HG02852 (cell line): ENCODE data around the gene UCHL5.

ENCODE experiments used
- ATAC-seq: cut with Tn5 transposase; IDR thresholded peaks from one replicate; pipeline ENCODE4 v1.9.1; 2021; ENCODE audit warnings: mild to moderate bottlenecking, moderate library complexity; ENCODE audit not compliant: unreplicated experiment

The UCHL5 gene, protein sequence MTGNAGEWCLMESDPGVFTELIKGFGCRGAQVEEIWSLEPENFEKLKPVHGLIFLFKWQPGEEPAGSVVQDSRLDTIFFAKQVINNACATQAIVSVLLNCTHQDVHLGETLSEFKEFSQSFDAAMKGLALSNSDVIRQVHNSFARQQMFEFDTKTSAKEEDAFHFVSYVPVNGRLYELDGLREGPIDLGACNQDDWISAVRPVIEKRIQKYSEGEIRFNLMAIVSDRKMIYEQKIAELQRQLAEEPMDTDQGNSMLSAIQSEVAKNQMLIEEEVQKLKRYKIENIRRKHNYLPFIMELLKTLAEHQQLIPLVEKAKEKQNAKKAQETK

DNA sequence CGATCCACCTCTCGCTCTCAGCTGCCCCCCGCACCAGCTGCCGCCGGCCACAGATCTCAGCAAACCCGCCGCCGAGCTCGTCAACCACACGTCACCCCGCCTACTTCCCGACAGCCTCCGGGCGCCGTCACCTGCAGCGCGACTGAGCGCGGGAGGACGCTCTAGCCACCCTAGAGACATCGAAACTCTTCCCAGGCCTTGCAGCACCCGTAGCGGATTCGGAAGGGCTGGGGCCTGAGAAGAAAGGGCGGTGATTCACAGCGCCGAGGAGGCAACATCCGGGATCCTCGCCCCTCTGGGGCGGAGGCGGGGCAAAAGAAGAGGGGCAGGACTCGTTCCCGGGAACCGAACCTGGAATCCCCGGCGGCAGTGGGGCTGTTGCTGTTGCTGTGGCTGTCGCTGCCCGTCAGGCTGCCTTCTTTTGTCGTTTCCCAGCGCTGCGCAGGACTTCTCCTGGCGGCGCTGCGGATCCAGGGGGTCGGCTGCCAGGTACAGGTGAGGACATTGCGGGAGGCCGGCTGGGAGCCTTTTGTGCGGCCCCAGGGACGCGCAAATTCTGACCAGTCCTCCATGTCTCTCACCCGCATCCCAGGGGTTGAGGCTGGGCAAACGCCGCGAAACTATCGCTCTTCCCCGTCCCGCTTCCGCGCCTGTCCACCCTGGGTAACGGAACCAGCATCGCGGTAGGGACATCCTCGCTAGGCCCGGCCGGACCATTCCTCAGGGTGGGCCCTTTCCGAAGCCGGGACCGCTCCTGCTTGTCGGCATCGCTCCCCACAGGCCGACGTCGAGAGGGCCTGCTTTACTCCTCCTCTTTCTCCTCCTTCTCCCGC, at the start of gene UCHL5, which contains the start of gene RO60:
Gene UCHL5, minus strand, starts transcription at position 79 of the 833 bp plus-strand sequence. CDS start 100 bp downstream, outside the sequence.
Gene RO60, plus strand, starts transcription at position 331 of the 833 bp plus-strand sequence. CDS start 9,443 bp downstream, outside the sequence.
- ATAC-seq, result peak; percentile 90

DNA sequence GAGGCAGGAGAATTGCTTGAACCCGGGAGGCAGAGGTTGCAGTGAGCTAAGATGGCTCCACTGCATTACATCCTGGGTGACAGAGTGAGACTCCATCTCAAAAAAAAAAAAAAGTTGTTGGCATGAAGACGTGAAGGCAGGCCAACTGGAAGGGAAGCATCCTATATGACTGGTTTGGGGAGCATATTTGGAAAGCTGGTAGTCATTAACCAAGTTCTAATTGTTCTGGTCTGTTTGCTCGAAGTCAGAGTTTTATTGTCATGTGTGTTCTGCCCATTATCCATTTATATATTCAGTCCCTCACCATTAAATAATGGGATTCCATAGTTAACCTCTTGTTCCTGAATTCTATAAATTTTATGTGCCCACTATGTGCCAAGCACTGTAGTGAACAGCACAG, 49.3 kb upstream of the UCHL5 start:
- ATAC-seq, result no peak

DNA sequence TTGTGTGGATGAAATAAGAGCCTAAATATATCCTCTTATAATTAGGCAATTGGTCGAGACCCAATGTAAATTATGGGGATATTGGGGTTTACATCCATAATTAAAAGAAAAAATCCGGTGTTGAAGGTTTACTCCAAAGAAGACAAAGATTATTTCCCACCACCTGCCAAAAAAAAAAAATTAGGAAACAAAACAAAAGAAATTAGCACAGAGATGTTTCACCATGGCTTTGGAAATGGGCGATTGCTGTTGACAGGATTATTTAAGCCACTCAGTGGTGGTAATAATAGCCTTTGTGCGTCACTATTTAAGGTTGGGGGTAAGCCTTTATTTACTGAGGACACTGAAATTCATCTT, 46.6 kb upstream of the UCHL5 start:
- no peak for ATAC-seq

DNA sequence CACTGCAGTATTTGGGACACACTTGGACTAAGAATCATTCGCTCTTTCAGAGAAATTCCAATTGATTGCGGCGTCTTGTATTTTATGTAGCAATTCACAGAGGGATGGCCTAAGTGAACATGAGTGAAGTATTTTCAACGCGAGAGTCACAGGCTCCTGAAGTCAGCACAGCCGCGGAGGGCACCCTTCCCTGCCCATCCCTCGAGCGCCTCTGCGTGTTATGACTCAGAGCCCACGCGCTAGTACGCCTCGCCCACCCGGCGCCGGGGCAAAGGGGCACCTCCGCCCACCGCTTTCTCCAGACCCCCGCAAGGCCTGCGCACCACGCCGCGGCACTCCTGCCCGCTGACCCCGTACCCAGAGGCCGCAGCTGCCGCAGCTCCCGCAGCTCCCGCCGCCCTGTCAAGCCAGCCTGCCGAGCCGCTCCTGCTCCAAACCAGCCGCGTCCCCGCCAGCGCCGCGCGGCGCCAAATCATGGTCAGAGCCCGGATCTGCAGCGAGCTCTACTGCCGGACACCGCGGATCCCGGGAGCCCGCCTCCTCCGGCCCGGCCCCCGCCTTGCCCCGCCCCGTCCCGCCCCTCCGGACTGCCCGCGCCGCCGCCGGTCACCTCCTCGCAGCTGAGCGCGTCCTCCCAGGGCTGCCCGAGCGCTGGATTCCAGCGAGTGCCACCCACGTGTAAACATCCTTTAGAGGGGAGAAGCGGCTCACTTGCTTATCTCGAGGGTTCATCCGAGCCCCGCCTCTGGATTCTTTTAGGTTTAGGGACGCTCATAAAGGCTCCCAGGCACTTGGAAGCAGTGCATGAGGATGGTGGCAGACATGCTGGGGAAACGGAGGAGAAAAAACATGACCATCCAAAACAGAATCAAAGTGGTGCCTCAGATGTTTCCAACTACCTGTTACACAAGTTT, 46.0 kb upstream of the UCHL5 start, which contains the start of gene GLRX2:
Gene GLRX2, minus strand, starts transcription at position 508 of the 914 bp plus-strand sequence. Its CDS starts 32 bp downstream, at position 476.
- peak; percentile 92 for ATAC-seq

DNA sequence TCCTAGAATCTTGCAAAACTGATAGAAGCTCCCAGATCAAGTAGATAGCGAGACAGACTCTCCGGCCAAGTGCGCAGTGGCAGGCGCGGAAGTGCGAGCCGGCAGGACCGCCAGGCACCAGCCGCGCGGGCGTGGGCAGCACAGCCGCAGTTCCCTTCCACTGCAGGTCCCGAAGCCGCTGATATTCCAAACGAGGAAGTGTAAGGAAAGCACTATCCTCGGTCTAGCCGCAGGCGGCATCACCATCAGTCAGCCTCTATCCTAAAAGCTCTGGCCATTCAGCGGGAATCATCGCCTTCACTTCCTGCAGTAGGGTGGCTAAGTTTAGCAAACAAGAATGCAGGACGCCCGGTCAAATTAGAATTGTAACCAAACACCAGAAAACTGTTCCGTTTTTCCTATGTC, 45.3 kb upstream of the UCHL5 start:
- peak; percentile 41 for ATAC-seq

DNA sequence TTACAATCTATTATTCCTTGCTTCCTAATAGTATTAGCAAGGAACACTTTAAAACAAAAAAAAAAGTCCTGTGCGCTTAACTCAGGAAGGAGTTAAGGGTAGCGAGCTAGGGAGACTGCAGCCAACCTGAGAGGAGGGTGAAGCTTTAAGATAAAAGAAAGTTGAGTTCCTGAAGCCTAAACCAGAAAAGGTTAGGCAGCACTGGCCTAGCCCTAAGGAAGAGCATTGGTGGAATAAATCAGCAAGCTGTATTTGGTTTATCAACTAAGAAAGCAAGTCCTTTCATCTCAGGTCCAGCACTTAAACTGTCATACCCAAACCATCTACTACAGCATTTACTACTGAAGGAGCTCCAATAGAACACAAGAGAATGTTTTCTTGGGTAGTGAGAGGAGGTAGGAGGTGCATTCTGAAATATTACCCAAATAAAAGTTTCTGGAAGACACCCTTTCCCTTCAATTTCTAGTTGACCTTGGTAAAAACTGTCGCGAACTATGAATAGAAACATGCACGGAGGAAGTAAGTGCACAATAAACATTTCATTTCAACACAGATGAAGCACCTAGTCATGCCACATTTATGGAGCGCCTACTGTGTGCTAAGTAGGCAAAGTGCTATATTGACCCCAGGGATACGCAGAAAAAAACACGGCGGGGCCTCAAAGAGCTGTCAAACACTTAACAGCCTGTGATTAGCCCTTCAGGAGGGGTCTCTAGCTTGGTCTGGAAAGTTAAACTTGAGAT, 44.8 kb upstream of the UCHL5 start:
- no peak for ATAC-seq

DNA sequence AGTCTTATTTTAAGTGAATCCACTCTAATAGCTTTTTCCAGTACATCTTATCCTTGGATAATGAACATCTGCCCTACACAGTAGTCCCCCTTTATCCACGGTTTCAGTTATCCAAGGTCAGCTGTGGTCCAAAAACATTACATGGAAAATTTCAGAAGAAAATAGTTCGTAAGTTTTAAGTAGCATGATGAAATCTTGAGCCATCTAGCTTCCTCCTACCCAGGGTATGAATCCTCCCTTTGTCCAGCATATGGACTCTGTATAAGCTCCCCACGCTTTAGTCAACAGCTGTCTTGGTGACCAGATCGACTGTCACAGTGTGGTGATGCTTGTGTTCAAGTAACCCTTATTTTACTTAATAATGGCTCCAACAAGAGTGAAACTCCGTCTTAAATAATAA, 43.5 kb upstream of the UCHL5 start:
- no peak for ATAC-seq

DNA sequence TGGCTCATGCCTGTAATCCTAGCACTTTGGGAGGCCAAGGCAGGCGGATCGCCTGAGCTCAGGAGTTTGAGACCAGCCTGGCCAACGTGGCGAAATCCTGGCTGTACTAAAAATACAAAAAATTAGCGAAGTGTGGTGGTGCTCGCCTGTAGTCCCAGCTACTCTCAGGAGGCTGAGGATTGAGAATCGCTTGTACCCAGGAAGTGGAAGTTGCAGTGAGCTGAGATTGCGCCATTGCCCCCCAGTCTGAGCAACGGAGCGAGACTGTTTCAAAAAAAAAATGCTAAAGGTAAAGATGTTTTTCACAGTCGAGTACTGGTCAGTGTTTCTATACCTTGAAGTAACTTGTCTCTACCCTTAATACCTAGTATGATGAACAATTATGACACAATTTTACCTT, 35.0 kb upstream of the UCHL5 start:
- no peak for ATAC-seq

DNA sequence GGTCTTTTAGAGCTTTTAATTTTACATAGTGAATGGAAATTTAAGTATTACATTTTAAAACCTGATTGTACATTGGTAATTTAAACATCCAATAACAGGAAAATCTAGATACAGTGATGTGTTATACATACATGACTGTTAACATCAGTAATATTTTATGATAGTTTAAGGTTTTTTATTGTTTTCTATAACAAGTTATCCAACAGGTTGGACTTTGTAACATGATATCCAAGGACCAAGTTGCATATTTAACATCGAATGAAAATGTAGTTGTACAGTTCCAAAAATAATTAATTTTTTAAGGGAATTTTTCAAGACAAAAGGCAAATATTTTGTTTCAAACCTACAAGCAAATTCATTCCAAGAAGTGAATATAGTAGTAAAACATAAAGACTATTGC, 31.7 kb upstream of the UCHL5 start:
- ATAC-seq, result no peak

DNA sequence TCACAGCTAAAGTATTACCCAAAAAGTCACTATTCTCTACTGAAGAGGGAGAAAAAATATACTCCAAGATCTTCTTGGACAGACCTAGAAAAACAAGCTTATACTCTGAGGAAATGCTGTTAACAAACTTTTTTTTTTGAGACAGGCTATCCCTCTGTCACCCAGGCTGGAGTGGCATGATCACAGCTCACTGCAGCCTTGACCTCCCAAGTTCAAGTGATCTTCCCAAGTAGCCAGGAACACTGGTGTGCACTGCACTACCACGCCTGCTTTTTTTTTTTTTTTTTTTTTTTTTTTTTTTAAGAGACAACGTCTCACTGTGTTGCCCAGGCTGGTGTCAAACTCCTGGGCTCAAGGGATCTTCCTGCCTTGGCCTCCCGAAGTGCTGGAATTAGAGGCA, 28.7 kb upstream of the UCHL5 start:
- no peak for ATAC-seq

DNA sequence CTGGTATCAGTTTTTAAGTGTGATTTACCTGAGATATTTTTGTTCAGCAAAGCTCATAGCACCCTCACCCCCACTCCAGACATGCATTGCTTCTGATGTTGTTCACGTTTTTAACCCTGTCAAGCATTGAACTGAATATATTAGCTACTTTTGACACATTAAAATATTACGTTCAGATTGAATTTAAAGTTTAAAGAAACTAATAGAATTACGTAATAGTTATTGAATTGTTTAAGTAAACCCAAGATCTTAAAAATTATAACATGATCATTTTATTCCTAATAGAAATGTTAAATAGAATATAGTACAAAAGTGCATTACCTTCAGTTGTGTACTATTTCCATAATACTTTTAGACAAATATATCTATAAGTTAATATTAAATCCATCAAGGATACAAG, 27.2 kb upstream of the UCHL5 start:
- ATAC-seq, result no peak

DNA sequence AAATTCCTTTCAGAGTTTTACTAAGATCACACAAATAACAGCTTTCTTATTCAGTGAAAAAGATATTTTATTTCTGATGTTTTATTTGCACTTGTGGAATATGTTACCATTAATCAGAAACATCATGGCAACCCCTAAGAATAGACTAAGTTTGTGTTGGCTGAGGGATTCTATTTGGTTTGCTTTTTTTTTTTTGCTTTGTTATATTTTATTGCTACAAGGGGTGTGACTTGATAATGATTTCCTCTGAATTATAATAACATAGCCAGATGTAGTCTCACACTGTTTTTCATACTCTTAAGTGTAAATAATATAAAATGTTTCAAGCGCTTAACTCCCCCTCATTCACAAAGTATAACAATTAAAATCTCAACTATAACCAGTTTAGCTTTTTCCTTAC, 26.1 kb upstream of the UCHL5 start:
- no peak for ATAC-seq

DNA sequence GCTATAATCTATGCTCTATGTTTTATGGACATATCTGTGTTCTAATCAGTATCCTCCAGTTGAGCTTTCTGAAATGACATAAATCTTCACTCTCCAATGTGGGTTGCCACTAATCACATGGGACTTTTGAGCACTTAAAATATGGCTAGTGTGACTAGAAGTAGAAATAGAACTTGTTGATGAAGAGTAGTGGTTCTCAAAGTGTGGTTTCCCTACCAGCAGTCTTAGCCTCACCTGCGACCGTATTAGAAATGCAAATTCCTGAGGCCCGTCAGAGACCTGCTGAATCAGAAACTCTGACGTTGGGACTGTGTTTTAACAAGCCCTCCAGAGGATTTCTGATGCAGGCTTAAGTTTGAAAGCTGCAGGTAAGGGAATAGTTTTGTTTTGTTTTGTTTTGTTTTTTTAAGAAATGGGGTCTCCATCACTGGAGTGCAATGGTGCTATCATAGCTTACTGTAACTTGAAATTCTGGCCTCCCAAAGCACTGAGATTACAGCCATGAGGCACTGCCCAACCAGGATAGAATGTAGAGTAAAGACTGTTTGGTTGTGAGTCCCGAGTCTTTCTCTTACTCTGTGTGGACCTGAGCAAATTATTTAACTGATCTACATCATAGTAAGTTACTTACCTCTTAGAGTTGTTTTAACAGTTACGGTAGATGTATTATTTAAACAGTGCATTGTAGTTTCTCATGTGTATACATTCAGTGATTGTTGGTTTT, 24.4 kb upstream of the UCHL5 start:
- peak; percentile 99 for ATAC-seq

DNA sequence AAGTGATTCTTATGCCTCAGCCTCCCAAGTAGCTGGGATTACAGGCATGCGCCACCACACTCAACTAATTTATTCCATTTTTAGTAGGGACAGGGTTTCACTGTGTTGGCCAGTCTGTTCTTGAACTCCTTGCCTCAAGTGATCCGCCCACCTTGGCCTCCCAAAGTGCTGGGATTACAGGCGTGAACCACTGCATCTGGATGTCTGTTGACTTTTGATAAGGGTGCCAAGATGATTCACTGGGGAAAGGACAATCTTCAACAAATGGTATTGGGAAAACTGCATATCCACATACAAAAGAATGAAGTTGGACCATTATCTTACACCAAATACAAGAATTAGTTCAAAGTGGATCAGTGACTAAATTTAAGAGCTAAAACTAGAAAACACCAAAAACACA, 20.0 kb upstream of the UCHL5 start:
- no peak for ATAC-seq

DNA sequence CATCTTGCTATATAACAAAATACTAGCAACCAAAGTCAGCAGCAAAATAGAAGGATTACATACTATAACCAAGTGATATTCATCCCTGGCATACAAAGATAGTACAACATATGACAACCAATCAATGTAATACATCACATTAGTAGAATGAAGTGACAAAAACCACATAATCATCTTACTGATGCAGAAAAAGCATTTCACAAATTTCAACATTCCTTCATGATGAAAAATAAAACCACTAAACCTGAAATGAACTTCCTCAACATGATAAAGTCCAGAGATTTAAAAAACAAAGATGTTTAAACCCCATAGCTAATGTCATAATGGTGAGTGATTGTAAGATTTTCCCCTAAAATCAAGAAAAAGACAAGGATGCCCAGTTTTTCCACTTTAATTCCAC, 18.8 kb upstream of the UCHL5 start:
- ATAC-seq, result no peak

DNA sequence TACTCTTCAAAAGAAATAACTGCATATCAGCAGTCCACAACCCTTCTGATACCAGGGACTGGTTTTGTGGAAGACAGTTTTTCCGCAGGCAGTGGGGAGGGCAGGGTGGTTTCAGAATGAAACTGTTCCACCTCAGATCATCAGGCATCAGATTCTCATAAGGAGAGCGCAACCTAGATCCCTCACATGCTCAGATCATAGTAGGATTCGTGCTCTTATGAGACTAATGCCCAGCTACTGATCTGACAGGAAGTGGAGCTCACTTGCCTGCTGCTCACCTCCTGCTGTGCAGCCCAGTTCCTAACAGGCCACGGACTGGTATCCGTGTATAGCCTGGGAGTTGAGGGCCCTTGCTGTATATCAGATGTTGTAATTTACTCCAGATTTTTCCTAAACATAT, 11.8 kb upstream of the UCHL5 start:
- peak; percentile 70 for ATAC-seq

DNA sequence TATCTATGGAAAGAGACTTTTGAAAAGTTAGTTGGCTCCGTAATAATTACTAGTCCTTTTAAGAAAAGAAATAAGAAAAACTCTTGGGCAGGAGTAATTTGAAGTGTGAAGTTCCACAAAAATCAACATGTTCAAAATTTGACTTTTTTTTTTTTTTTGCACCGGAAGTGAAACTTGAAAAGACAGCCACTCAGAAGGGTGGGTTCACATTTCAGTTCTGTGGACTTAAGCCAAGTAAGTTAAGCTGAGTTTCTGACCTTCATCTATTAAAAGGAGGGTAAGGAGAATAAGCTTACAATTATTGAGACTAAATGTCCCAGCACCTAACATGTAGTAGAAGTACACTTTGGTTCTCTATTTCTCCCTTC, 11.2 kb upstream of the UCHL5 start:
- ATAC-seq, result no peak

DNA sequence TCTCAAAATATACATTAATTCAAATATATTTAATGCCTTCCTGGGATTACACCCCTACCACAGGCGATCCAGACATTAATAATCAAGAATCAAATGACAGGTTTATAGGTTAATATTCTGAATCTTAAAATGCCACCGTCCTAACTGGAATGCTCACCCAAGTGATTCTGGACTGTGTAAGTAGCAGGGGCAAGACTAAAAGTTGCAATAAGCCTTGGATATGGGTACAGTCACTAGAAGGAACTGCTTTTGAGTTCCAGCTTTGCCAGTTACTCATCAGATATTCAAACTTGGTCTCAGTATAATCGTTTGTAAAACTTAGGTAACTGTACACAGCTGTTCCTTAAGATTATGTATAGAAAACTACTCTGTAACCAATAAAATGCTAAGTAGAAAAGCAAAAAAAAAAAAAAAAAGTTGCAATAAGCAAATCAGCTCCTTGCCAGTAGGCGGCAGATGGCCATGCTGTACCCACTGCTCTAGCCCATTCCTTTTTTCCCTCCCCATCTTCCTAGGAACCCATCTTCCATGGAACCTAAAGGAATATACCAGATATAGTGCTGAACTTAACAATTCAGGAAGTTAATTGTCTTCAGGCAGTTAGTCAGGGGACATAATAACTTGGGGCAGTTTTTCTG, 10.7 kb upstream of the UCHL5 start:
- ATAC-seq, result no peak

DNA sequence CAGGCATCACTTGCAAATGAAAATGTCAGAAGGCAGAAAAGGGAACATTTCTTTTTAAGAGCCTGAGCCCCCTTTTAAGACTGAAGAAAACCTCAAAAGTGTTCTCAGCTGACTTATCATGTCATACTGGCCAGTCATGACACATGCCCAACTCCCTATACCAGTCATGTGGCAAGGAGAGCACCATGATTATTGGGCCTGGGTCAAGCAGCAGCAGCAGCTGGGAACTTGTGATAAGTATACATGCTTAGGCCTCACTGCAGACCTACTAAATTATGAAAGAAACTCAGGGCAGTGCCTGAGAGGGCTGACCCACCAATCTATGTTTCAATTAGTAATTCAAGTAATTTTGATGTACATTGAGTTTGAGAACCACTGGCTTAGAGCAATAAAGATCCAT, 8.9 kb upstream of the UCHL5 start:
- no peak for ATAC-seq
